A549 (cell line): ENCODE data around the gene ZNF33B. TPM values are rescaled to one million over a fixed set of nuclear protein-coding genes. Genes with fewer than 3 reads are reported as not detected.
"Not testable (repeated sequence)": the region's sequence is repeated elsewhere in the genome, so short reads cannot be mapped to it uniquely, and the experiment has no call there.

Experiments used
- ATAC-seq, 2 experiments: fragments of 200-7000 bp in 1 of 2; fragments of >200 bp in 1 of 2; cut with Nextera tagmentation in 1 of 2; cut with Tn5 transposase in 1 of 2; 3 replicates each; pipeline versions ENCODE4 v1.8.0 to v1.9.1; 2018 to 2020; ENCODE audit warnings: mild to moderate bottlenecking in 1 of 2, moderate library complexity in 1 of 2
- CTCF ChIA-PET: fragments of 300-600 bp; sonication (Branson Sonifier 250); formaldehyde crosslinking; extraction: SDS; loops from one replicate; lab custom pipeline; 2021; ENCODE audit warnings: antibody characterized with exemption, inconsistent platforms; lab: Yijun Ruan, JAX
- POLR2A ChIA-PET: fragments of 350-600 bp; formaldehyde crosslinking; extraction: SDS; loops from one replicate; lab custom pipeline; 2021; ENCODE audit warnings: antibody characterized with exemption, inconsistent platforms; lab: Yijun Ruan, JAX
- DNase-seq, 2 experiments: peaks; one replicate each; pipeline versions ENCODE4 v3.0.0 to v3.0.0-alpha.2; 2011 to 2016; ENCODE audit warnings: low read depth in 1 of 2, low spot score in 1 of 2
- FAIRE-seq: peaks from 2 replicates; lab custom pipeline; 2011; peaks lifted over from hg19 to GRCh38; lab: Jason Lieb, UNC
- H3K27ac ChIP-seq, 2 experiments: fragments of >200 bp; sonication (Bioruptor Twin); formaldehyde crosslinking; 3 replicates each; pipeline ENCODE4 v1.5.1; 2016 to 2017
- H3K4me1 ChIP-seq: fragments of >200 bp; sonication (Bioruptor Twin); formaldehyde crosslinking; 3 replicates; pipeline ENCODE4 v1.6.1; 2016
- H3K4me2 ChIP-seq: fragments of >200 bp; sonication (Bioruptor Twin); formaldehyde crosslinking; 3 replicates; pipeline ENCODE4 v1.6.1; 2016
- H3K4me3 ChIP-seq: fragments of >200 bp; sonication (Bioruptor Twin); formaldehyde crosslinking; 3 replicates; pipeline ENCODE4 v1.5.1; 2016
- H3K9me3 ChIP-seq: fragments of >200 bp; sonication (Bioruptor Twin); formaldehyde crosslinking; 3 replicates; pipeline ENCODE4 v1.6.1; 2016
- BHLHE40 ChIP-seq: IDR thresholded peaks from 2 replicates; pipeline ENCODE4 v1.6.1; 2012; ENCODE audit warnings: low read depth, low read length, inconsistent platforms
- EHMT2 ChIP-seq: fragments of 200-600 bp; sonication (generic); IDR thresholded peaks from 2 replicates; pipeline ENCODE4 v1.6.1; 2016; ENCODE audit warnings: antibody characterized with exemption, low read depth, mild to moderate bottlenecking, moderate library complexity
- EP300 ChIP-seq, 2 experiments: fragments of >200 bp; sonication (Bioruptor Twin); formaldehyde crosslinking; IDR thresholded peaks; 2 replicates in 1 of 2; 3 replicates in 1 of 2; pipeline ENCODE4 v1.6.1; 2016 to 2017
- HOXA7 ChIP-seq: fragments of 250-450 bp; sonication (Bioruptor Pico); IDR thresholded peaks from 2 replicates; pipeline ENCODE4 v1.5.0; 2020; ENCODE audit warnings: mild to moderate bottlenecking, moderate library complexity
- MAFK ChIP-seq: fragments of 450-650 bp; IDR thresholded peaks from 2 replicates; pipeline ENCODE4 v1.6.1; 2014; ENCODE audit not compliant: partially characterized antibody
- MYC ChIP-seq: IDR thresholded peaks from 2 replicates; pipeline ENCODE4 v1.6.1; 2012; ENCODE audit warnings: mild to moderate bottlenecking, inconsistent platforms, low read length, improper control_type of control experiment, borderline replicate concordance
- POLR2AphosphoS2 ChIP-seq: conservative IDR thresholded peaks from 2 replicates; pipeline ENCODE4 v1.6.1; 2012; ENCODE audit warnings: low read length, improper control_type of control experiment, inconsistent platforms
- RARB ChIP-seq: fragments of 250-450 bp; sonication (Bioruptor Pico); IDR thresholded peaks from 2 replicates; pipeline ENCODE4 v1.8.0; 2021; ENCODE audit warnings: mild to moderate bottlenecking, moderate library complexity
- SREBF2 ChIP-seq: fragments of 450-650 bp; IDR thresholded peaks from 2 replicates; pipeline ENCODE4 v1.6.1; 2014; ENCODE audit warnings: mild to moderate bottlenecking, moderate library complexity
- whole genome bisulfite sequencing: methylation state at CpG from one replicate; pipeline ENCODE4 v1.1.6; 2017; ENCODE audit errors: missing lambda C conversion rate; 5-methylcytosine and 5-hydroxymethylcytosine counted together
- polyA plus RNA-seq, 4 experiments: library from polyadenylated mRNA; depleted of rRNA in 3 of 4; stranded (reverse); fragments of >200 nt; fragmentation: RNase III in 1 of 4; extraction: RNeasy Plus Mini Kit Qiagen cat#74134 plus additional on column Dnase treatment in 1 of 4; gene quantifications; 2 replicates in 3 of 4; 3 replicates in 1 of 4; pipeline ENCODE4 v1.2.3, GENCODE V29; 2011 to 2017
- TF ChIP-seq, protein P1 (sequence below): fragments of >200 bp; sonication (Bioruptor Twin); formaldehyde crosslinking; IDR thresholded peaks from 3 replicates; pipeline ENCODE4 v1.5.1; 2016
- TF ChIP-seq, protein P2 (sequence below): fragments of 250-450 bp; sonication (Bioruptor Pico); IDR thresholded peaks from 2 replicates; pipeline ENCODE4 v1.5.0; 2021; ENCODE audit warnings: mild to moderate bottlenecking, moderate library complexity, borderline replicate concordance

The ZNF33B gene
- polyA plus RNA-seq, 2 of the 4 experiments (the other 2 are of a cell fraction), result 10.7 to 12.4 TPM

DNA sequence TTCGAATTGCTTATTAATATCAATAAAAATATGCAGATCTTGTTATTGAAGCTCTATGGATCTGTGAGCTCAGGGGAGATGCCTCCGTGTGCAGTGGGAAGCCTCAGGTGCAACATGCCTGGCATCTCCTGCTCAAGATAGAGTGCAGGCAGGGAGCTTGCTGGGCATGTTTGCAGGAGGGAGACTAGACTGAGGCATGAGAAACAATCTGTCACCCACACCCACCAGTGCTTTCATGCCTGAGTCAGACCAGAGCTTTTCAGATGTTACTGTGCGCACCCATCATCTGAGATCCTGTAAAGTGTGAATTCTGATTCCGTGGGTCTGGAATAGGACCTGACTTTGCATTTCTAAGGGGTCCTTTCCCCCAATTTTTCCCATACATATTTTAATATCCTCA is 62.0 kb downstream of the ZNF33B start:
- Histone ChIP-seq H3K27ac (no peak overlapping the region), H3K4me3 (no peak overlapping the region), H3K4me2 (no peak overlapping the region), H3K4me1 (no peaks in the 10 kb centered on the region), H3K9me3 (peaks cover 10% of the 10 kb centered on the region; the same call in 2 of the 3 replicates)
- ATAC-seq (no peak), FAIRE-seq (no peak), DNase-seq (no peak)
- WGBS, result 46% methylated on average over 4 of the region's 4 CpGs
- POLR2A ChIA-PET, result no interaction called here
- CTCF ChIA-PET, result interaction anchor here (0.9 kb wide), 1 partner anchor 9 kb away, joined by 3 read pairs; no protein-coding TSS in a partner anchor
- TF ChIP-seq, protein P1, sequence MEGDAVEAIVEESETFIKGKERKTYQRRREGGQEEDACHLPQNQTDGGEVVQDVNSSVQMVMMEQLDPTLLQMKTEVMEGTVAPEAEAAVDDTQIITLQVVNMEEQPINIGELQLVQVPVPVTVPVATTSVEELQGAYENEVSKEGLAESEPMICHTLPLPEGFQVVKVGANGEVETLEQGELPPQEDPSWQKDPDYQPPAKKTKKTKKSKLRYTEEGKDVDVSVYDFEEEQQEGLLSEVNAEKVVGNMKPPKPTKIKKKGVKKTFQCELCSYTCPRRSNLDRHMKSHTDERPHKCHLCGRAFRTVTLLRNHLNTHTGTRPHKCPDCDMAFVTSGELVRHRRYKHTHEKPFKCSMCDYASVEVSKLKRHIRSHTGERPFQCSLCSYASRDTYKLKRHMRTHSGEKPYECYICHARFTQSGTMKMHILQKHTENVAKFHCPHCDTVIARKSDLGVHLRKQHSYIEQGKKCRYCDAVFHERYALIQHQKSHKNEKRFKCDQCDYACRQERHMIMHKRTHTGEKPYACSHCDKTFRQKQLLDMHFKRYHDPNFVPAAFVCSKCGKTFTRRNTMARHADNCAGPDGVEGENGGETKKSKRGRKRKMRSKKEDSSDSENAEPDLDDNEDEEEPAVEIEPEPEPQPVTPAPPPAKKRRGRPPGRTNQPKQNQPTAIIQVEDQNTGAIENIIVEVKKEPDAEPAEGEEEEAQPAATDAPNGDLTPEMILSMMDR, result no peak
- TF ChIP-seq BHLHE40, result no peak
- TF ChIP-seq, all 56 proteins: peak for 0

DNA sequence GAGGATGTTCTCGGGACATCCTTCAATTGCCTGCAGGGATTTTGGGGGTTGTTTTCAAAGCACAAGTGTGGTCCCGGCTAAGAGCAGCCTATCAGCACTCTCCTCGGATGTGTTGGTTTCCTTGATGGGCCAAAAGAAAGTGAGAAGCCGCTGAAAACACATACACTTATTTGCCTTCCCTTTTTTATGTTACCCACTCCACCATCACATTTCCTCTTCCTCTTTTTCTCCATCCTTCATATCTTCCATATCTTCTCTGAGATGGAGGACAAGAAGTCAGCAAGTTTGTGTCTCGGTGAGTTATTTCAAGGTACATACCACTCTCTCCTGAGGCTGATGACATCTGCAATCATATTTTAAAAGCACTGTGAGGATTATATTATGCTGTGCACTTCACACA is 64.0 kb downstream of the ZNF33B start:
- DNase-seq (no peak), ATAC-seq (no peak), FAIRE-seq (peak; percentile 49)
- no peak overlapping the region for H3K4me3 ChIP-seq
- H3K4me1 ChIP-seq, result no peaks in the 10 kb centered on the region
- CTCF ChIA-PET, result no interaction called here
- no peak overlapping the region for H3K27ac ChIP-seq
- H3K4me2 ChIP-seq, result no peak overlapping the region
- 9% methylated on average over 5 of the region's 5 CpGs for WGBS
- POLR2A ChIA-PET, result no interaction called here
- peaks cover 1% of the 10 kb centered on the region; the same call in 1 of the 3 replicates for H3K9me3 ChIP-seq
- TF ChIP-seq POLR2AphosphoS2, result no peak
- TF ChIP-seq, protein P2, sequence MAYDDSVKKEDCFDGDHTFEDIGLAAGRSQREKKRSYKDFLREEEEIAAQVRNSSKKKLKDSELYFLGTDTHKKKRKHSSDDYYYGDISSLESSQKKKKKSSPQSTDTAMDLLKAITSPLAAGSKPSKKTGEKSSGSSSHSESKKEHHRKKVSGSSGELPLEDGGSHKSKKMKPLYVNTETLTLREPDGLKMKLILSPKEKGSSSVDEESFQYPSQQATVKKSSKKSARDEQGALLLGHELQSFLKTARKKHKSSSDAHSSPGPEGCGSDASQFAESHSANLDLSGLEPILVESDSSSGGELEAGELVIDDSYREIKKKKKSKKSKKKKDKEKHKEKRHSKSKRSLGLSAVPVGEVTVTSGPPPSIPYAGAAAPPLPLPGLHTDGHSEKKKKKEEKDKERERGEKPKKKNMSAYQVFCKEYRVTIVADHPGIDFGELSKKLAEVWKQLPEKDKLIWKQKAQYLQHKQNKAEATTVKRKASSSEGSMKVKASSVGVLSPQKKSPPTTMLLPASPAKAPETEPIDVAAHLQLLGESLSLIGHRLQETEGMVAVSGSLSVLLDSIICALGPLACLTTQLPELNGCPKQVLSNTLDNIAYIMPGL, result no peak
- TF ChIP-seq RARB (CRISPR knock-in tag), result no peak
- no peak for TF ChIP-seq HOXA7 (CRISPR knock-in tag)

DNA sequence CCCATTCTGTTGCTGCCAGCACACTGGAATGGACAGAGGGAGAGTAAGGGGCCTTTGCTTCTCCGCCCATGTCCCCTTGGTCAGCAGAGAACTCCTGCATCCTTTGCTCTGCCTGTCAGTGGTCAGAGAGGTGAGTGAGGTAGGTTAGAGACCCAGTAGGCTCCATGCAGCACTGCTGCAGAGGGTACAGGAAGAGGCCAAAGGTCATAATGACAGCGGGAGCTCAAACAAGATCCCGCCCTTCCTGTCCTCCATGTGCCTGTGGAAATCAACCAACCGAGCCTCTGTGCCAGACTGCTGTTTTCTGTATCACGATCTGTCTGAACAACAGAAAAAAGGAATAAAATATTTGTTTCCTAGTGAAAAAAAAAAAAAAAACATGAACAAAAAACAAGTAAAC is 81.4 kb downstream of the ZNF33B start:
- H3K4me3 ChIP-seq, result no peak overlapping the region
- POLR2A ChIA-PET, result interaction anchor here (0.7 kb wide), 1 partner anchor 145 kb away, joined by 4 read pairs; no protein-coding TSS in a partner anchor
- H3K9me3 ChIP-seq, result no peaks in the 10 kb centered on the region
- FAIRE-seq (no peak), DNase-seq (no peak), ATAC-seq (no peak)
- CTCF ChIA-PET, result interaction anchor here (0.7 kb wide), 1 partner anchor 217 kb away, joined by 3 read pairs; no protein-coding TSS in a partner anchor
- H3K4me2 ChIP-seq, result no peak overlapping the region
- WGBS, result 24% methylated on average over 5 of the region's 5 CpGs
- TF ChIP-seq, protein P2, result no peak
- no peak for TF ChIP-seq EHMT2
- no peak for TF ChIP-seq MAFK
- no peak for TF ChIP-seq MYC
- TF ChIP-seq EP300 (IDR thresholded peaks at IDR 0.05), result no peak
- no peak for TF ChIP-seq SREBF2
- no peak for TF ChIP-seq POLR2AphosphoS2
- no peaks in the 10 kb centered on the region for H3K4me1 ChIP-seq
- H3K27ac ChIP-seq, result no peak overlapping the region

DNA sequence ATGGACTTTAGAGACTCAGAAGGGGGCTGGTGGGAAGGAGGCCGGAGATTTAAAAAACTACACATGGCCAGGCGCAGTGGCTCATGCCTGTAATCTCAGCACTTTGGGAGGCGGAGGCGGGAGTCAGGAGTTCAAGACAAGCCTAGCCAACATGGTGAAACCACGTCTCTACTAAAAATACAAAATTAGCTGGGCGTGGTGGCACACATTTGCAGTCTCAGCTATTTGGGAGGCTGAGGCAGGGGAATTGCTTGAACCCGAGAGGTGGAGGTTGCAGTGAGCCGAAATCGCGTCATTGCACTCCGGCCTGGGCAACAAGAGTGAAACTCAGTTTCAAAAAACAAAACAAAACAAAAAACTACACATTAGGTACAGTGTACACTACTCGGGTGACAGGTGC is 84.8 kb downstream of the ZNF33B start:
- H3K27ac ChIP-seq, result peak overlapping the region; percentile 64 to 82; a peak in 2 of 6 replicates
- WGBS, result 91% methylated on average over 12 of the region's 12 CpGs
- CTCF ChIA-PET, DNase-seq, POLR2A ChIA-PET, FAIRE-seq, H3K4me1 ChIP-seq, ATAC-seq, H3K9me3 ChIP-seq: not testable (repeated sequence)
- H3K4me3 ChIP-seq, result peak overlapping the region; percentile 70; the same call in 2 of the 3 replicates
- peak overlapping the region; percentile 80 for H3K4me2 ChIP-seq
